Lower lobe of right lung (tissue), 2 donors: ENCODE measurements around the gene MICU1. TPM values are rescaled to one million over a fixed set of nuclear protein-coding genes. Genes with fewer than 3 reads are reported as not detected.

Experiments used
- ATAC-seq, 2 donors: fragments of 200-7000 bp; cut with Tn5 transposase; one replicate each; pipeline ENCODE4 v1.9.1; 2020 to 2022; ENCODE audit warnings: mild to moderate bottlenecking in 2 of 2, moderate library complexity in 2 of 2
- DNase-seq: peaks from one replicate; pipeline ENCODE4 v3.0.0-alpha.2; 2020
- H3K27ac ChIP-seq: fragments of 200-600 bp; one replicate; pipeline ENCODE4 v1.8.0; 2022
- H3K27me3 ChIP-seq: fragments of 200-600 bp; one replicate; pipeline ENCODE4 v1.8.0; 2022; ENCODE audit warnings: low read depth
- H3K36me3 ChIP-seq: fragments of 200-600 bp; one replicate; pipeline ENCODE4 v1.8.0; 2022; ENCODE audit warnings: mild to moderate bottlenecking
- H3K4me1 ChIP-seq: fragments of 200-600 bp; one replicate; pipeline ENCODE4 v1.8.0; 2022
- H3K4me3 ChIP-seq: fragments of 200-600 bp; one replicate; pipeline ENCODE4 v1.8.0; 2022; ENCODE audit warnings: mild to moderate bottlenecking
- H3K9me3 ChIP-seq: fragments of 200-600 bp; one replicate; pipeline ENCODE4 v1.8.0; 2022
- intact Hi-C: fragments of 100-400 bp; cut with DNase I; formaldehyde crosslinking; loops from one replicate; pipeline ENCODE4 v1.11.0; 2022
- total RNA-seq: library from RNA; stranded (reverse); fragmentation: NEBNext Ultra II Directional; extraction: Animal tissue kit (Norgen Biotek cat#: 25700); gene quantifications from one replicate; pipeline ENCODE4 v1.2.1, GENCODE V29; 2021
- TF ChIP-seq, protein P1 (sequence below): fragments of 200-600 bp; IDR thresholded peaks from one replicate; pipeline ENCODE4 v1.8.0; 2022; ENCODE audit warnings: antibody characterized with exemption, mild to moderate bottlenecking
- donor health status: DM: no; HTN: yes; CAD: no; lungs with severe emphysema.

Gene MICU1
- total RNA-seq, 1 donor from 2014 or later, result 57.1 TPM

DNA sequence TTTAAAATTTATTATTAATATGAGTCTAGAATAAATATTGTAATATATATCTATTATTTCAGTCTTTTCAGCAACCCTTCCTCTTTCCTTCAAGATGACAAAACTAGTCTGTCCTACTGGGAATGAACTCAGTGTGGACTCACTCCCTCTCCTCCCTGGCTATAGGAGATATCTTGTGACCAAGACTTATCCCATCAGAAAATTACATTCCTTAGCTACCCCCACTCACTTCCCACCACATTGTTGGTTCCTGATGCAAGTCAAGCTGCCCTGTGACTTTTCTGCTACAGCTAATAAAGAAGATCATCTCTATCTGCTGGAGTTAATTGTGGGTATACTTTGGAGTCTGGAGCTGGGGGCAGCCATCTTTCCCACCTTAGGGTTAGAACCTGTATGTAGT lies 38.1 kb upstream of the MICU1 start:
- ATAC-seq, result no peak
- no peaks in the 10 kb centered on the region for H3K9me3 ChIP-seq
- intact Hi-C loops, result no loop called here
- H3K4me3 ChIP-seq, result no peak overlapping the region
- TF ChIP-seq, protein P1, sequence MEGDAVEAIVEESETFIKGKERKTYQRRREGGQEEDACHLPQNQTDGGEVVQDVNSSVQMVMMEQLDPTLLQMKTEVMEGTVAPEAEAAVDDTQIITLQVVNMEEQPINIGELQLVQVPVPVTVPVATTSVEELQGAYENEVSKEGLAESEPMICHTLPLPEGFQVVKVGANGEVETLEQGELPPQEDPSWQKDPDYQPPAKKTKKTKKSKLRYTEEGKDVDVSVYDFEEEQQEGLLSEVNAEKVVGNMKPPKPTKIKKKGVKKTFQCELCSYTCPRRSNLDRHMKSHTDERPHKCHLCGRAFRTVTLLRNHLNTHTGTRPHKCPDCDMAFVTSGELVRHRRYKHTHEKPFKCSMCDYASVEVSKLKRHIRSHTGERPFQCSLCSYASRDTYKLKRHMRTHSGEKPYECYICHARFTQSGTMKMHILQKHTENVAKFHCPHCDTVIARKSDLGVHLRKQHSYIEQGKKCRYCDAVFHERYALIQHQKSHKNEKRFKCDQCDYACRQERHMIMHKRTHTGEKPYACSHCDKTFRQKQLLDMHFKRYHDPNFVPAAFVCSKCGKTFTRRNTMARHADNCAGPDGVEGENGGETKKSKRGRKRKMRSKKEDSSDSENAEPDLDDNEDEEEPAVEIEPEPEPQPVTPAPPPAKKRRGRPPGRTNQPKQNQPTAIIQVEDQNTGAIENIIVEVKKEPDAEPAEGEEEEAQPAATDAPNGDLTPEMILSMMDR, result no peak
- H3K27me3 ChIP-seq, result no peaks in the 10 kb centered on the region
- no peak overlapping the region for H3K27ac ChIP-seq
- H3K36me3 ChIP-seq, result no peaks in the 10 kb centered on the region
- H3K4me1 ChIP-seq, result no peaks in the 10 kb centered on the region
- no peak for DNase-seq

DNA sequence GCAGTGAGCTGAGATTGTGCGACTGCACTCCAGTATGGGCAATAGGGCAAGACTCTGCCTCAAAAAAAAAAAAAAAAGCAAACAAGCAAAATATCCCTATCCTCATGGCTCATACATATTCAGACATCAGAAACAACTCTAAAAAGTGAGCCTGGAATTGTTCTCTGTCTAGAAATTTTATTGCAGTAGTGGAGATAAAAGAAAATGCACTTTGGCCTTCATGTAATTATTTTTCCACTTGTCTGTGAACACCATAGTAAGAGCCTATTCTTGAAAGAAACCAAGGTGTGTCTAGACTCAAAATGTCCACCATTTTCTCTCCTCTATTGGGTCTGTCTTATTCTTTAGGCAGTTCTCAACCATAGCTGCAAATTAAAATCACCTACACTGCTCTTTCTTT lies 35.6 kb upstream of the MICU1 start:
- H3K27ac ChIP-seq, result no peak overlapping the region
- intact Hi-C loops, result no loop called here
- no peak overlapping the region for H3K4me3 ChIP-seq
- H3K27me3 ChIP-seq, result no peaks in the 10 kb centered on the region
- H3K36me3 ChIP-seq, result no peaks in the 10 kb centered on the region
- no peak for DNase-seq
- no peaks in the 10 kb centered on the region for H3K4me1 ChIP-seq
- H3K9me3 ChIP-seq, result no peaks in the 10 kb centered on the region
- TF ChIP-seq, protein P1, result no peak
- no peak for ATAC-seq

DNA sequence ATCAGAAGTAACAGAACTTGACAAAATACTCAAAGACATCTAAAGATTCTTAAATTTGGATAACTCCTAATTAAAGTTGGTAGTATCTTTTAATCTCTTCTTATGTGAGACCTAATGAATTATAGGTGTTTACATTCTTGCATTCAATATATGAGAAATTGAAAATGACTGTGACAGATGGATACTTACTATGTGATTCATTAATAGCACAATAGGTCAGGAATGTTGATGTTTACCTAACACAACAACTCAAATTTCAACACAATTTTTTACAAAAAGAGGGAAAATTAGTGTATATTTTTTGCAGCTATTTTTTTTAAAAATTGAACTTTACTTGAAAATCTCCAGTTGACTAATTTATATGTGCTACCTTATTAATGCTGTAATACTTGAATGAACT lies 34.3 kb upstream of the MICU1 start:
- intact Hi-C loops, result no loop called here
- Histone ChIP-seq H3K27ac (no peak overlapping the region), H3K9me3 (no peaks in the 10 kb centered on the region), H3K27me3 (no peaks in the 10 kb centered on the region), H3K4me3 (no peak overlapping the region), H3K4me1 (no peaks in the 10 kb centered on the region), H3K36me3 (no peaks in the 10 kb centered on the region)
- ATAC-seq, result no peak
- TF ChIP-seq, protein P1, result no peak
- DNase-seq, result no peak

DNA sequence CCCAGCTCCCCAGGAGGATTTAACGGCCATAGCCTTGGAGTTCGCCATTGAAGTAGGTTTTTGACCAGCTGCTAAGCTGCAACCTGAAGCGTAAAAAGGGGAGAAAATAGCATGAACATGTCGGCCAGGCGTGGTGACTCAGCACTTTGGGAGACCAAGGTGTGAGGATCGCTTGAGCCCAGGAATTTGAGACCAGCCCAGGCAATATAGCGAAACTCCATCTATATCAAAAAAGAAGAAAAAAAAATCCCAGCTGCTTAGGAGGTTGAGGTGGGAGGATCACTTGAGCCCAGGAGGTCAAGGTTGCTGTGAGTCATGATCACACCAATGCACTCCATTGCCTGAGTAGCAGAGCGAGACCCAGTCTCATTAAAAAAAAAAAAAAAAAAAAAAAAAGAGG lies 33.8 kb upstream of the MICU1 start:
- Histone ChIP-seq H3K4me1 (no peaks in the 10 kb centered on the region), H3K4me3 (no peak overlapping the region), H3K9me3 (no peaks in the 10 kb centered on the region), H3K36me3 (no peaks in the 10 kb centered on the region), H3K27me3 (no peaks in the 10 kb centered on the region), H3K27ac (no peak overlapping the region)
- TF ChIP-seq, protein P1, result no peak
- DNase-seq, result no peak
- ATAC-seq, result no peak
- intact Hi-C loops, result no loop called here

DNA sequence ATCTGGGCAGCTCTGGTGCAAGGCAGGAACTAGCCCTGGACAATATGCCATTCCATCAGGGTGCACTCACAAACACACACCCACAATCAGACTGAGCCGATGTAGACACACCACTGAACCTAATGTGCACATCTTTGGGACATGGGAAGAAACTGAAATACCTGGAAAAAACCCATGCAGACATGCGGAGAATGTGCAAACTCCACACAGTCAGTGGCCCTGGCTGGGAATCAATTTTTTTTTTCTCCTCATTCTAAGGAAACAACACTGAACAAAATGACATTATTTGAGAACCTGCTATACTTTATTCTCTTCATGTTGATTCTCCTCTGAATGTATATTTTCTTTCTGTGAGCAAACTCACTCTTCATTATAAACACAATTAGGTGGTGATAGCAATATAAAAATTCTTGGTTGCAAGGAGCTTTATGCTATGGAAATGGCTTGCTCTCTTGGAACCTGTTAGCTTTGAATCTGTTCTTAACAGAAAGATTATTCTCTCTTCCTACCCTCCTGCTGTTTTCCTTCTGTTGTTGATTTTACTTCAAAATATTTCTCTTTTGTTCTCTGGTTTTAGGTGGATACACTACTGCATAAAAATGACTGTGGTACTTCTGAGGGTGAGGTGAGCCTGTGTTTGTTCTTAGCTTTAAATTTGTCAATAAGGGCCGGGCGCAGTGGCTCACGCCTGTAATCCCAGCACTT lies 33.0 kb upstream of the MICU1 start:
- TF ChIP-seq, protein P1, result no peak
- no peaks in the 10 kb centered on the region for H3K27me3 ChIP-seq
- DNase-seq (no peak), ATAC-seq (no peak)
- intact Hi-C loops, result no loop called here
- H3K9me3 ChIP-seq, result no peaks in the 10 kb centered on the region
- no peak overlapping the region for H3K27ac ChIP-seq
- no peaks in the 10 kb centered on the region for H3K4me1 ChIP-seq
- H3K36me3 ChIP-seq, result no peaks in the 10 kb centered on the region
- H3K4me3 ChIP-seq, result no peak overlapping the region
